Putamen (tissue), 1 donor: ENCODE results near the gene ZNF831.
A peak's percentile ranks its signal among the peaks of the same experiment; 100 is the strongest.

Experiments
- DNase-seq: peaks from one replicate; pipeline ENCODE4 v3.0.0-alpha.2; 2016; ENCODE audit warnings: low spot score

The ZNF831 gene

DNA sequence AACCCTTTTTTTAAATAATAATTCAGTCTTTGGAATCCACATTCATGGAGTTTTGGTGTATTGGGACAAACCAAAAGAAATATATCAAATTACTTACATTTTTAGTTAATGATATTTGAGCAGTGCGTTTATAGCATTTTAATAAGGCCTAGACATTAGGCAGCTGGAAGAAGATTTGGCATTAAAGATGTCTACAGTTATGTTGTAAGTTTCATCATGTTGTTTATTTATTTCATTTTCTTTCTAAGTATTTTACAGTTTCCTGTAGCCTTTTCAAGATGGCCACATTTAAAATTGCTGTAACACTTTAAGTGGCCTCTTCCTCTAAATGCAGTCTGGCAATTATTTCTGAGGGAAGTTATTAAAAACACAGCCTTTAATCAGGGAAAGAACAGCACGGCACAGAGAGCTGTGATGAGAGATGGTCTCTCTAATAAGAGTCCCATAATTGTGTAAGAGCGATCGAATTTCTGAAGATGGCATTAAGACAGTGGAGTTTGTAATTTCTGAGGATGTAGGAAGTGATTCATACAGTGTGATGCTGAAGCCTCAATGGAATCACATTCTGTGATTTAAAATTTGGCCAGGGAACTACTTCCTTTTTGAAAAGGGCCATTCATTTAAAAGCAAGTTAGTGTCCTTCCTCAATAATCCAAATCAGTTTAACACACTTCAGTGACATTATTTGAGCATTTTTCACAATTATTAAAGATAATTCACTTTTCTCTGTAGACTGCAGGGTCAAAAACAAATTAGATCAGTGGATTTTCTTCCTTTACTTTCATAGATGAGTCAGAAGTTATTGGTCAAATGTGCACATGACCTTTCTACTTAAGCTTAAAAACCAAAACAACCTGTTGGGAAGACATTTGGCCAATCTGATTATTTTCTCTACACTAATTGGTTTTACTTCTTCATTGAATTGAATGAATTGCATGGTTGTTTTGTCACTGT lies 84.4 kb downstream of the ZNF831 start:
- no peak for DNase-seq

DNA sequence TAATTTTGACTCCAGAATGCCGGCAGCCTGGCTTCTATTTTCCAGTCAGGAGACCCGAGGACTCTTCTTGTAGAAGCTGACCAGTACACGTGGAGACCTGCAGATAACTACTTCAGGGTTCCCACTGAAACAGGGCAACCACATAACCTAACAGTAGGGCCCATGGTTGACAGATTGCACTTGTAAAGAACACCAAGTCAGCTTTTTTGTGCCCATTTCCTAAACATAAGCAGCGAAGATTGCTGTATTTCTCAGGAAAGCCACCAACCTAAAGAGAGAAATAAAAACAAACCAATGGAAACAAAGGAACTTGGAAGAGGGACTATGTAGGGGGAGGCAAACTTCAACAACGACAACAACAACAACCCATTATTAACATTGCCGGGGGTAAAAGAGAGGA lies 86.7 kb downstream of the ZNF831 start:
- no peak for DNase-seq

DNA sequence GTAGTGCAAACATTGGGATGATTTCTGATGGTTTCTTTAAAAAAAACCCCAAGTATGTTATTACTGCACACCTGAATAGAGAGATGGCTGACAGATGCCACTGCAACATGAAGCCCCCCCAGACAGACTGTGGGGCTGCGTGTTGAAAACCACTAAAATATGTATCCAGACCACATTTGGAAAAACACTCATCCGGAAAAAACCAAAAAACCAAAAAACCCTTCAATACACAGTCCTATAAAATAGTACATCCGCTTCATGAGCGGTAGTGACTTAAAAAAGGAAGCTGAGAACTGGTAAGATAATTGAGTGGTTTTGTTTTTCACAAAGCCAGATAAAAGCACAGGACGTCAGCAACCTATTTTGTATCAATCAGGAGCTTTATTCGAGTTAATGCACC lies 89.7 kb downstream of the ZNF831 start:
- DNase-seq: no peak

DNA sequence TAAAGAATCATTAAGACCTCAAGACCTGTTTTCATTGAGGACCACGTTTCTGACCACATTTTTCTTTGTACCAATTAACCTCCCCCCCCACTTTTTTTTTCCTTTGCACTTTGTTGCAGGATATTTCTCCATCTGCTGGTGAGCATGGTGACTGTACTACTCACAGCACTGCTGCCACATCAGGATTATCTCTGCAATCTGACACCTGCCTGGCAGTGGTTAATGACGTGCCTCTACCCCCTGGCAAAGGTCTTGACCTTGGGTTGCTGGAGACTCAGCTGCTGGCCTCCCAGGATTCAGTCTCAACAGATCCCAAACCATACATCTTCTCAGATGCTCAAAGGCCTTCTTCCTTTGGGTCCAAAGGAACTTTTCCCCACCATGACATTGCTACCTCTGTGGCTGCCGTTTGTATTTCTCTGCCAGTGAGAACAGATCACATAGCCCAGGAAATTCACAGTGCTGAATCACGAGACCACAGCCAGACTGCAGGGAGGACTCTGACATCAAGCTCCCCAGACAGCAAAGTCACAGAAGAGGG lies 90.2 kb downstream of the ZNF831 start:
- no peak for DNase-seq

DNA sequence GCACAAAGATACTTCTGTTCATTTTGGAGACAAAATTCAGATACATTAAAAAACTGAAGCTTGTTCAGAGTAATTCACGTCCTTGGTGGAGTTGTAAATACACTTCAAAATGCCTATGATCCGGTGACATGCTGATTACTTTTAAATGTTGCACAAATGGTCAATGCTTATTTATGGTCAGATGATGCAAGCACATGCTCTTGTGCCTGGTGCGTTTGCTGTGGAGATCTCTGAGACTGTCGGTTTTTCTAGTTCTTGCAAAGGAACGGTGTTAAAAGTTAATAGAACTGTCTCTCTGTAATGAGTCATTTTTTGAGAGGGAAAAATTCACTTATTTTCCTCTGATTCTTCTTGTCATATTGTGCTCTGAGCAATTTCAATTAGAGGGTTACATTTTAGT lies 91.6 kb downstream of the ZNF831 start:
- DNase-seq: no peak

DNA sequence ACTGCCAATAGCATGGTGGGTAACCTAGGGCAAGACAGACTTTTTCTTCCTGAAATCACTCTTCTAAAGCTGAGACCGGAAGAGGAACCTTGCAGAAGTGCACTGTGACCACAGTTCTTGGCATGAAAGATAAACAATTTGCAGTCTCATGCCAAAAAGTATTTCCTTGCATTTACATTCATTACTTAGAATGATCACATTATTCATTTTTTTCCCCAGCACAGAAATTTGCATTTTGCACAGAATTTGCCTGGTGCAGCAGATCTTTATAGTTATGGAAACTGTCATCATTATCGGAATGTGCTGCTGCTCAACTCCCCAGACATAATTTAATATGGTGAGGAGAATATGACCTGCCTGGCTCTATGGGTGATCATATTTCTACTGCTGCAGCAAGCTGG lies 94.6 kb downstream of the ZNF831 start:
- DNase-seq: peak; percentile 41

DNA sequence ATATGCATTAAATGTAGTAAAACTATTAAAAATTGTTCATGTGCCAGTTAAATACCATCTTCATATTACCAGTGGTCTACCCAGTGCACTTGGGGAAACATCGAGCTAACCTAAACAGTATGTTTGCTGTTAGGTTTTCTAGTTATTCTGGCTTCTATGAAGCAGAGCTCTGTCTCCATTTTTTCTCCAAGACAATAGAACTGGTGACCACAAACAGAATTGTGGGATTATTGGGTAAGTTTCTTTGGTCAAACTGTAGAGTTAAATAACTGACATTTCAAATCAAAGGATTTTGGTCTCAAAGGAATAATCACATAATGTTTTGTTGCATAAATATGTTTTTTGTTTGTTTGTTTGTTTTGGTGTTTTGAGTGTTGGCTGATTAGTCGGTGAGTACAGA lies 96.3 kb downstream of the ZNF831 start:
- DNase-seq: no peak

DNA sequence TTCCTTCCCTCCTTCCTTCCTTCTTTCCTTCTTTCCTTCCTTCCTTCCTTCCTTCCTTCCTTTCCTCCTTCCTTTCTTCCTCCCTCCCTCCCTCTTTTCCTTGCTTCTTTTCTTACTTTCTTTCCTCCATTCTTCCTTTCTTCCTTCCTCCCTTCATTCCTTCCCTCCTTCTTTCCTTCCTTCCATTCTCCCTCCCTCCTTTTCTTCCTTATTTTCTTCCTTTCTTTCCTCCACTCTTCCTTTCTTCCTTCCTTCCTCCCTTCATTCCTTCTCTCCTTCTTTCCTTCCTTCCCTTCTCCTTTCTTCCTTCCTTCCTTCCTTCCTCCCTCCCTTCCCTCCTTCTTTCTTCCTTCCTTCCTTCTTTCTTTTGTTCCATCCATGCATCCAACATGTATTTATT lies 101.7 kb downstream of the ZNF831 start:
- no peak for DNase-seq

DNA sequence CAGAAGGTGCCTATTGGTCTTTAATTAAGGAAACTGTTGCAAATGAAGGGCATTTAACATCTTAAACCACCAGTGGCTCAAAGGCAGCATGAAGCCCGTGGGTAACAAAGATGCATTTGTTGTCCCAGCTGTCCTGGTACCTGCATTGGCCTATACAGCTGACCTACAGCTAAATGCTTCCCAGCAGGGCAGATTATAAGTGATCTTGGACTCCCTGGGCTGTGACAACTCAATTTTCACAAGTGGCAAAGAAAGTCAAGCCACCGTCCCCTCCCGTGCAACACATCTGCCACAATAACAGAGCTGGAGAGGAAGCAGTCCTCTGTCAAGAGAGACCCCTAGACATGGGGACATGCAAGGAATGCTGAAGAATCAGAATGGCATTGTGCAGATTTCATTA lies 105.2 kb downstream of the ZNF831 start:
- no peak for DNase-seq

DNA sequence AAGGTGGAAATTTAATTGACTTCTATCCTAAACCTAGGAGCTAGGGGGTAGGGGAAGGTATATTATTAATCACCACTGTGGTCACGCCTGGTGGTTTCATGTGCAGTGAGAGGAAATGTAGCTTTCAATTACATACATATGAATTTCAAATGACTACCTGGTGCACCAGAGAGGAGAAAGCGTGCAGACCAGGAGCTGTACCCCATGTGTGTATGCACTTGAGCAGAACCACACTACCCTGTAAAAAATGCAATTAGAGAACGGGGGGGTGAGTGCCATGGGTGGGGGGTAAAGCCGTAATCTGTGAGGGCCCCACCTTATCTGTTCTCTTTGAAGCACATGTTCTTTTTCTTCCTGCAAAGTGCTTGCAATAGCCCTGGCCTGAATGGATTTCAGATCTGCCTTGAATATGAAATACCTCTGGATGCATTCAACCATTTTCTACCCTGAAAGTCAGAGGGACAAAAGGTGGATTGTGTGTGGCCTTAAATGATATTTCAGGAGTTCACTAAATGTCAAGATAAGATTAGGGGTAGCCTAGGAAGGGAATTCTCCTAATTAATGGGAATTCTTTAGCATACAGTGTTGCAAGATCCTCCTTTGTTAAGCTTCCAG lies 105.9 kb downstream of the ZNF831 start:
- DNase-seq: no peak

DNA sequence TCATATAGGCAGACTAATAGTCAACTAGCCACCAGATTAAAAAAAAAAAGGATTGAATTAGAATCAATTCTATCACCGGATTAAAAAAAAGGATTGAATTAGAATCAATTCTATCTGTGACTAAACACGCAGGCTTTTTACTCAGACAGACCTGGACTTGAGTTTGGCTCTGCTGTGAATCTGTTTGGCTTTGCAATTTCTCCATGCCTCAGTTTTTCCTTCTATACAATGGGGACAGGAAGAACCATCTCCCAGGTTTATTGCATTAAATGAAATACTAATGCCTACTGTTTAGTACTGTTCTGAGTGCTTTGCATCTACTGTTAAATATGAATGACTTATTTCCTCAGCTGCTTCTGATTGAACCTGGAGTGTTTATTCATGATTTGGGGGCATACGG lies 106.8 kb downstream of the ZNF831 start:
- DNase-seq: no peak

DNA sequence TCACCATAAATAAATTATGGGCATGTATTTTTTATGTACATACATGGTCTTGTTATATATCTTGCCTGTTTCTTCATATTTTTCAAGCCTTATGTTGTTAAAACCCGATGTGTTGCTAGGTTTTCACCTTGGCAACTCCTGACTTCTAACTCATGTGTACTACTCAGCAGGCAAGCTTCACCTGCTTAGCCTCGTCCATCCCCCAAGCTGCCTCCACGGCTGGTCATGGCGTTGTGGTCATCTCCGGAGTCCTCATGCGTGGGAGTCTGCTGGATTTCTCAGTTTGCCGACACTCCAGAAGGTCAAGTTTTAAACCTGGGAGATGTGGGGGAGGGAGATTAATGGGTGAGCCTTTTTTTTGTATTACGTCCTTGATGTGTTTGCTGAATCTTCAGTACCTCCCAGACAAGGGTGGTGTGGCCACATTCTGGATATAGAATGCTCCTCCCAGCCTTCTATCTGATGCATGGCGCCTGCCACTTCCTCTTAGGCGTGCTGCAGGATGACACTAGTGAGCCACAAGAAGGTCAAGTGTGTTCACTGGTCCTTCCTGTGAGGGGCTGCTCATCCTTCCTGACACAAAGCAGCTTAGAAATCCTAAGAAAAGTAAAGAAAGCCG lies 110.2 kb downstream of the ZNF831 start:
- no peak for DNase-seq

DNA sequence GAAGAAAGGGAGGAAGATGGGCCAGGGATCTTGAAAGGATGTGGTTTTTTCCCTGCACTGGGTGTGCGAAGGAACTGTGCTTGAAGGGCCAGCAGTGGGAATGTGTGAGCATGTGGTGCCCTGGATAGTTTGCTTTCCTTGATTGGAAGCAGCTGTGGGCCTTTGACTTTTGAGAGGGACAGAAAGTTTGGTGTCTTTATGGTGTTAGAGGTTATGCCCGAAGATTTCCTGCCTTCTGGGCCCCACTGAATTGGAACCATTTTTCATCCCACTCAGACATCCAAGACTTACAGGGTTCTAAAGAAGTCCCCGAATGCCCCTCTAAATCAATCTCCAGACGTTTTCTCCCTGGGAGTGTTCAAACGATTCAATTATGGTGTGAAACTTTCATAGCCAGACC lies 113.3 kb downstream of the ZNF831 start:
- no peak for DNase-seq

DNA sequence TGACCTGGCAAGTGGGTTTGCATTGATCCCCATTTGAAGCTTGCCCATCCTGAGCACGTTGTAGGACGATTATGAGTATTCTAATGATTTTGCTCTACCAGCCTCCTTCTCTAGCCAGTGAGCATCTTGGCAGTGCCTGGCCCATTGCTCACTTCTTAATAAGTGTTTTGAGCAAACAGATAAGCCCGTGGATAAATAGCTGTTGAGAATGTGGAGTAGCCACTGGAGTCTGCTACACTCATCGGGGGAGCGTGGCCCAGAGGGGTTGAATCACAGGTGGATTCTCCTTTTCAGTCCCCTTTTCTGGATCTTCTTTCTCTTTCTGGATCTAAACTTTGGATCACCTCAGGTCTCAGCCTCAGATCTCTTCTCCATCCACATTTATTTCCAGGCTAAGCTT lies 120.8 kb downstream of the ZNF831 start:
- no peak for DNase-seq

DNA sequence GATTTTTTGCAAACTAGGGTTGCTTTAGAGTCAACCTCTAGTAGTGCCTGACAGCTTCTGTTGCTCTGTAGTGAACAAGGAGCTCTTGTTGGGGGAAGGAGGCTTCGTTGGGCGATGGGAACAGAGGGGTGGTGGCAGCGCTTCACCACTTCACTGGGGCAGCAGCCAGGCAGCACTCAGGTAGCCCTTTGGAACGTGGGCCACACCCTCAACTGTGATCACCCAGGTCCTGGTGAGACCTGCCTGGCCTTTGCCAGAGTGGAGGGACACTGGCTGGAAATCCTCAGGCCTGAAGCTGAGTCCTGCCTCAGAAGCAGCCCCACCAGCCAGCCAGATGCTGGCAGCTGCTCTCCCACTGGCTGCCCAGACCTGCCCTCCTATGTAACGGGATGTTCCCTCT lies 126.4 kb downstream of the ZNF831 start:
- no peak for DNase-seq

DNA sequence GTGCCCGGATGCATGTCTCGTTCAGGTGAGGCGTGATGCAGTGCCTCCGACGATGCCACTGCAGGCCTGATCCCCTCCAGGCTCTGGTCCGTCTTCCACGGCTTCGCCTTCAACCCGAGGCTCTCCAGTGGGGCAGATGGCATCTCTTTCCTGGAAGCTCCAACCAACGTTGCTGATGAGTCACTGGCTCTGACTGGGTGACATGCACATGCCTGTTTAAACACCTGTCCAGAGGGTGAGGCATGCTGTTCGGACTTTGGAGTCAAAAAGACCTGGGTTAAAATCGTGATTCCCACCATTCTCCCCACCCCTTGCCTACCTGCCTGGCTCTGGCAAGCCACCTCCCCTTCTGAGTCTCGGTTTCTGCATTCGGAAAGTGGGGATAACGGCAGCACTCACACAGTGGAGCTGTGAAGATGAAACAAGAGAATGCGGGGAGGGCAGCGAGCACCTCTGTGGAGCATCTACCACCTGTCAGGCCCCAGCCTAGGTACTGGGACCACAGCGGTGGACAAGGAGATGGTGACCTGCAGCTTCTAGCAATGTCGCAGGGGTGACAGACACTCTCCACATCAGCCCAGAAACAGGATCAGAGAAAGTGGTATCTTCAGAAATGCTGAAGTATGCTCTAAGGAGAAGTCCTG lies 128.2 kb downstream of the ZNF831 start:
- no peak for DNase-seq

DNA sequence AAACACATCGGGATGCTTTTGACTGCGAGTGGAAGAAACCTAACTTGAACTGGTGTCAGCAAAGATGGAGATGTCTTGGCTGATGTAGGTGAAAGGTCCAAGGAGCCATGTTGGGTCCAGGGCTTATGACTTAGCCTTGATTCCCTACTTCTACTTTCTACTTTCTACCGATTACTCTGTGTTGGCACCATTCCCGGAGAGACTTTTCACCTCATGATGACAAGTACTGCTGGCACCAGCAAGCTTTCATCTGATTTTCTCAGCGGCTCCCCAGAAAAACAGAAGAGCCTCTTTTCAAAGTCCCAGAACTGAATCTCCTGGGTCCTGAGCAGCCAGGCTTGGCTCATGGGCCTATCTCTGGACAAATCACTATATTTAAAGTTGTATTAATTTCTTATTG lies 131.9 kb downstream of the ZNF831 start:
- DNase-seq: no peak

DNA sequence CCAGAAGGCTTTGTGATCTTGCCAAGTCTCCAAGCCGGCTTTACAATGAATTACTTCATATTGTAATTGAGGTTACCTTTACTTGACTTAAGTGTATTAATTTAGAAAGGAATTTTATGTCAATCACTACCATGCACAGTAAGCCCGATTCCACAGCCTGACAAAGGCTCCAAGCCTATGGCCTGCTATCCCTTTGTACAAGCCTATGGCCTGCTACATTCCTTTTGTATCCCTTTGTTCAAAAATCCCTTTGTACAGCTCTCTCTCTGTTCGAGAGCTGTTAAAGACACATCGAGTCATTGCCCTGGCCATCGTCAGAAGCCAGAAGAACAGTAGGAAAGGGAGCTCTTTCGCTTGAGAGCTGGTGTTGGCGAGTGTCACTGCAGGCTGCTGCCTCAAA lies 134.1 kb downstream of the ZNF831 start:
- no peak for DNase-seq

DNA sequence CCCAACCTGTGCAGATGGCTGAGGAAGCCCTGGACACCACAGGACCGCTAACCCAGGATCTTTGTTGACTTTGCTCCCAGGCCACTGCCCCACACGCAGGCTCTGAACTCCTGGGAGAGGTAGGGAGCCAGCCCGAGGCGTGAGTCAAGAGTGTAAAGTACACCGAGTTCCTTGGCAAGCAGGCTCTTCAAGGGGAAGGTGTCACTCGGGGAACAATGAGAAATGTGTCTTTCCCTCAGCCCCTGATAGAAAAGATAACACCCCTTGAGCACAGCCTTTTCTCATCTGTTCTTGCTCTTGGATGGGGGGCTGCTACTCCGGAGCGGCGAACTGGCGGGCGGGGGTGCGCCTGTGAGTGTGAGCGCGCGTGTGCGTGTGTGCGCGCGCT lies 136.3 kb downstream of the ZNF831 start:
- no peak for DNase-seq

DNA sequence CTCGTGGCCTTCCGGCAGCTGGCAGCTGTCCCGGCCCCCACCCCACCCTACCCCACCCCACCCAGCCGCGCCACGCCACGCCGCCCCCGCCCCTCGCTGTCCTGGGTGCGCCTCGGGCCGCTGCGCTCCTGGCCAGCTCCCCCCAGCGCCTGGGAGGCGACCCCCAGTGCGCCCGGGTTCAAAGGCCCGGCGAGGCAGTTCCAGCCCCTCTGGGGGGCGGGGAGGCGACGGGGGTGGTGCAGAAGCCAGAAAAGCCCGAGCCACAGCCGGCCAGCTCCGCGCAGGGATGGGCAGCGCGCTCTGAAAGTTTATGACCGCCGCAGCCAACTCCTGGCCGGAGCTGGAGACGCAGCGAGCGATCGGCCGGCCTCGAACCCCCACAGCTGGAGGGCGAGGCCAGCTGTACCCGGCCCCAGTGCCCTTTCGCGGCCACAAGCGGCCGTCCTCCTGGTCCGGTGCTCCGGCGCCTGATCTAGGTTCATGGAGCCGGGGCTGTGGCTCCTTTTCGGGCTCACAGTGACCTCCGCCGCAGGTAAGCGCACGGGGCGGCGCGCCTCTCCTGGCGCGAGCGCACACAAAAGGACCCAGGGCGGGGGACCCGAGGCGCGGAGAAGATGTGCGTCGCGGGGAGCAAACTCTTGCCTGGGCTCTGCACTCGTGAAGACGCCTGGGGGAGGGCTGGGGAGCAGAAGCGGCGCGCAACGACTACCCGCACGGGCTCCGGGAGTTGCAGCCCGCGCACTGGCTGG lies 136.9 kb downstream of the ZNF831 start, which contains the start of gene EDN3:
EDN3 (plus strand) TSS at position 279 of the 749 bp plus-strand sequence; CDS start at position 481, 202 bp downstream.
- DNase-seq: no peak

DNA sequence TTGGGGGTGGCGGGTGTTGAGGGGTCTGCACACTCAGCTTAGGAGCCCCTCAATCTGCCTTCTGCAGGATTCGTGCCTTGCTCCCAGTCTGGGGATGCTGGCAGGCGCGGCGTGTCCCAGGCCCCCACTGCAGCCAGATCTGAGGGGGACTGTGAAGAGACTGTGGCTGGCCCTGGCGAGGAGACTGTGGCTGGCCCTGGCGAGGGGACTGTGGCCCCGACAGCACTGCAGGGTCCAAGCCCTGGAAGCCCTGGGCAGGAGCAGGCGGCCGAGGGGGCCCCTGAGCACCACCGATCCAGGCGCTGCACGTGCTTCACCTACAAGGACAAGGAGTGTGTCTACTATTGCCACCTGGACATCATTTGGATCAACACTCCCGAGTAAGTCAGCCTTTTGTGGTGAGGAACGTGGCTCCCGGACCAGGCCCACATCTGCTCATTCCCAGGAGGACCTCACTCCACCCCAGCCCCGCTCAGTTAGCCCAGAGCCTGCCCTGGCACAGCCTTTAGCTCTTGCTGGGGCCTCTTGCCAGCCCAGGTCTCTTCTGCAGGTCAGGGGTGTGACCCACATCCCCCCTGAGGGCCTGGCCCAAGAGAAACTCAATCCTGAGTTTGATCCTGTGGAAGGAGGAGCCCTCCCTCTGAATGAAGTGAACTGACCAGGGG lies 137.9 kb downstream of the ZNF831 start:
- DNase-seq: no peak
